ENCODE data around the gene SPHK2.
A peak's percentile ranks its signal among the peaks of the same experiment; 100 is the strongest.
"Not testable (repeated sequence)": the region's sequence is repeated elsewhere in the genome, so short reads cannot be mapped to it uniquely, and the experiment has no call there.

The SPHK2 gene

GRCh38 chr19:48624791-48625723 lies 5.8 kb downstream of the SPHK2 start:
- no peak for DNase-seq

- no peak for DNase-seq
Measured at GRCh38 chr19:48625891-48626327, 6.6 kb downstream of the SPHK2 start.

- DNase-seq: no peak
Measured at GRCh38 chr19:48627201-48627864, 8.0 kb downstream of the SPHK2 start.

GRCh38 chr19:48627865-48628314 lies 8.6 kb downstream of the SPHK2 start:
- no peak for DNase-seq

- DNase-seq: no peak
Measured at GRCh38 chr19:48628486-48629296, 9.4 kb downstream of the SPHK2 start.

GRCh38 chr19:48629297-48629598 lies 9.9 kb downstream of the SPHK2 start:
- DNase-seq: no peak

GRCh38 chr19:48629599-48630295 lies 10.4 kb downstream of the SPHK2 start:
- no peak for DNase-seq

- DNase-seq: no peak
Measured at GRCh38 chr19:48630296-48631063, 11.2 kb downstream of the SPHK2 start.

- no peak for DNase-seq
Measured at GRCh38 chr19:48631225-48631624, 11.9 kb downstream of the SPHK2 start.

- not testable (repeated sequence) for DNase-seq
Measured at GRCh38 chr19:48632286-48632685, 13.0 kb downstream of the SPHK2 start.

GRCh38 chr19:48632692-48633147 lies 13.4 kb downstream of the SPHK2 start:
- DNase-seq: no peak

GRCh38 chr19:48633148-48634035 lies 14.1 kb downstream of the SPHK2 start:
- DNase-seq: no peak

GRCh38 chr19:48634036-48634342 lies 14.7 kb downstream of the SPHK2 start:
- DNase-seq: no peak

GRCh38 chr19:48634424-48635262 lies 15.3 kb downstream of the SPHK2 start:
- DNase-seq: peak; percentile 83

- DNase-seq: peak; percentile 63
Measured at GRCh38 chr19:48635263-48635965, 16.1 kb downstream of the SPHK2 start.

- DNase-seq: no peak
Measured at GRCh38 chr19:48635966-48636858, 16.9 kb downstream of the SPHK2 start.

GRCh38 chr19:48636859-48637448 lies 17.6 kb downstream of the SPHK2 start, which contains the start of gene DBP:
TSS of gene DBP (minus strand) at chr19:48637379. CDS start at chr19:48636994, 385 bp downstream.
- DNase-seq: no peak

Data from activated CD4-positive, alpha-beta T cell treated with anti-CD3 and anti-CD28 coated beads for 1 hour (primary cell).